Mesenteric fat pad (tissue), 1 donor: ENCODE measurements around the gene OR12D2. TPM values are rescaled to one million over a fixed set of nuclear protein-coding genes. Genes with fewer than 3 reads are reported as not detected.

Source experiments
- total RNA-seq: library from RNA; stranded (reverse); fragmentation: NEBNext Ultra II Directional; extraction: Animal tissue kit (Norgen Biotek cat#: 25700); gene quantifications from one replicate; pipeline ENCODE4 v1.2.1, GENCODE V29; 2021
- donor health status: DM: yes; HTN: yes; CAD: no.

Gene OR12D2
- total RNA-seq, 1 donor from 2014 or later = not detected

Other genes with a start within 250 kb of the OR12D2 start
- gene OR2J2, start 224.7 kb upstream of the OR12D2 start, total RNA-seq = not detected
- gene OR14J1, start 93.9 kb upstream of the OR12D2 start, total RNA-seq = not detected
- not detected for gene OR5V1, start 26.8 kb upstream of the OR12D2 start, total RNA-seq
- not detected for gene OR12D3, start 20.3 kb upstream of the OR12D2 start, total RNA-seq
- gene OR12D1, start 19.3 kb downstream of the OR12D2 start, total RNA-seq = not detected
- gene OR10C1, start 43.7 kb downstream of the OR12D2 start, total RNA-seq = not detected
- not detected for gene OR11A1, start 61.4 kb downstream of the OR12D2 start, total RNA-seq
- not detected for gene OR2H1, start 61.5 kb downstream of the OR12D2 start, total RNA-seq
- not detected for gene MAS1L, start 92.3 kb downstream of the OR12D2 start, total RNA-seq
- gene UBD, start 164.1 kb downstream of the OR12D2 start, total RNA-seq = not detected
- not detected for gene OR2H2, start 189.5 kb downstream of the OR12D2 start, total RNA-seq
- 33.5 TPM for gene GABBR1, start 237.6 kb downstream of the OR12D2 start, total RNA-seq